Mesangial cell (primary cell): ENCODE results near the gene RDM1. TPM values are rescaled to one million over a fixed set of nuclear protein-coding genes. Genes with fewer than 3 reads are reported as not detected.

ENCODE experiments used
- total RNA-seq: library from RNA; depleted of rRNA; stranded (reverse); fragments of >200 nt; gene quantifications from 2 replicates; pipeline ENCODE4 v1.2.3, GENCODE V29; 2015

The RDM1 gene, protein sequence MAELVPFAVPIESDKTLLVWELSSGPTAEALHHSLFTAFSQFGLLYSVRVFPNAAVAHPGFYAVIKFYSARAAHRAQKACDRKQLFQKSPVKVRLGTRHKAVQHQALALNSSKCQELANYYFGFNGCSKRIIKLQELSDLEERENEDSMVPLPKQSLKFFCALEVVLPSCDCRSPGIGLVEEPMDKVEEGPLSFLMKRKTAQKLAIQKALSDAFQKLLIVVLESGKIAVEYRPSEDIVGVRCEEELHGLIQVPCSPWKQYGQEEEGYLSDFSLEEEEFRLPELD
- 0.25 and 1.3 TPM in 2 replicates for total RNA-seq

GRCh38 chr17:35930211-35931065, at the start of gene RDM1:
TSS of gene RDM1 (minus strand) at chr17:35930773. CDS start at chr17:35930727, 46 bp downstream.

DNA sequence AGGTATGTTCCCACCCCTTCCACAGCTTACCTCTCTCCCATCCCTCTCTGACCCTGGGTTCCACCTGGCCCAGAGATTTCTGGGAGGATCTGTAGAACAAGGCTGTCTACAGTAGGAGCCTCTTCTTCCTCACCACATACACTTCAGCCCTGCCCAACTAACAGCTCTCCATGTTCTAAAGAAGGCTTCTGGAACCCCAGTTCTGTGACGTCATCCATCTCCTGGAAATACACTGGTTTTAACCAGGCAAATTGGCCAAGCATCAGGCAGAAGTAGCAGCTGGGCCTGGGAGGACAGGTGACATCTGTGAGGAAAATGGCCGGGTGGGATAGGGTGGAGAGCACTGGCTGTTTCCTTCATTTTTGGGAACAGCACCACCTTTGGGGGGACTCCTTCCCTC, 13.0 kb upstream of the RDM1 start, which contains the start of gene LYZL6:
TSS of gene LYZL6 (minus strand) at position 177 of the 400 bp plus-strand sequence. CDS start 4,357 bp downstream, outside the sequence.

GRCh38 chr17:35879773-35880654, 50.6 kb downstream of the RDM1 start, which contains the start of gene CCL5:
TSS of gene CCL5 (minus strand) at chr17:35880360.

DNA sequence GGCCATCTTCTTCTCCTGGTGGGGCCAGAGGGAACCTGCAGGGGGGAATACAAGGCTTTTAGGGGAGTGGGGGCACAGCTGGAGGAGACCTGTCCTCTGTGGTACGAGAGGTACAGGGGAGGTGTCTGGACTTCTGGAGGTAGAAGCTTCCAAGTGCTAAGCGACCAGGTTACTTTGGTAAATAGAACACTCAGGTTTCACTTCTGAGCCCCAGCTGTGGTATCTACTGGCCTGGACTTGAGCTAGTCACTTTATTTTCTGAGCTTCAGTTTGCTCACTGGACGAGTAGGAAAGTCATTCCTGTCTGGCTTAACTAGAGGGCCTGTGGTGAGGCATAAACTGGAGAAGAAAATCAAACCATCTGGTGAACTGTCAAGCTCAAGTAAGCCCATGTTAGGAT, 61.8 kb downstream of the RDM1 start, which contains the start of gene HEATR9:
TSS of gene HEATR9 (minus strand) at position 155 of the 400 bp plus-strand sequence. CDS start at position 6, 149 bp downstream.

Other genes with a start within 250 kb of the RDM1 start
- gene RASL10B, start 199.1 kb downstream of the RDM1 start, total RNA-seq, result 2.8 and 9.0 TPM in 2 replicates
- gene GAS2L2, start 177.5 kb downstream of the RDM1 start, total RNA-seq, result not detected in 2 replicates
- not detected in 2 replicates for gene C17orf50, start 169.9 kb downstream of the RDM1 start, total RNA-seq
- 0.49 and 1.3 TPM in 2 replicates for gene MMP28, start 135.1 kb downstream of the RDM1 start, total RNA-seq
- gene TAF15, start 121.3 kb downstream of the RDM1 start, total RNA-seq, result 31.1 and 51.2 TPM in 2 replicates
- gene HEATR9, start 61.9 kb downstream of the RDM1 start, total RNA-seq, result not detected in 2 replicates
- not detected in 2 replicates for gene CCL5, start 50.4 kb downstream of the RDM1 start, total RNA-seq
- not detected in 2 replicates for gene LYZL6, start 12.9 kb upstream of the RDM1 start, total RNA-seq
- gene CCL16, start 50.7 kb upstream of the RDM1 start, total RNA-seq, result not detected in 2 replicates
- gene CCL14, start 56.0 kb upstream of the RDM1 start, total RNA-seq, result not detected in 2 replicates
- gene CCL15, start 70.8 kb upstream of the RDM1 start, total RNA-seq, result not detected in 2 replicates
- not detected in 2 replicates for gene CCL23, start 87.2 kb upstream of the RDM1 start, total RNA-seq
- gene CCL18, start 133.5 kb upstream of the RDM1 start, total RNA-seq, result not detected in 2 replicates
- gene CCL3, start 159.4 kb upstream of the RDM1 start, total RNA-seq, result not detected in 2 replicates
- not detected in 2 replicates for gene CCL4, start 173.1 kb upstream of the RDM1 start, total RNA-seq
- gene TBC1D3B, start 245.9 kb upstream of the RDM1 start, total RNA-seq, result 1.8 TPM in 1 of 2 replicates, not detected in the other